ENCODE results near the gene ASB13.
"Not testable (repeated sequence)": the region's sequence is repeated elsewhere in the genome, so short reads cannot be mapped to it uniquely, and the experiment has no call there.

ASB13 gene

GRCh38 chr10:5623081-5623748 lies 43.2 kb downstream of the ASB13 start:
- peak; percentile 47 for DNase-seq (ENCODE audit: low spot score)

GRCh38 chr10:5622186-5622960 lies 44.0 kb downstream of the ASB13 start:
- no peak for DNase-seq (ENCODE audit: low spot score)

GRCh38 chr10:5621371-5621770 lies 45.0 kb downstream of the ASB13 start:
- DNase-seq (ENCODE audit: low spot score), result not testable (repeated sequence)

- no peak for DNase-seq (ENCODE audit: low spot score)
Measured at GRCh38 chr10:5620966-5621365, 45.4 kb downstream of the ASB13 start.

GRCh38 chr10:5620223-5620721 lies 46.1 kb downstream of the ASB13 start:
- no peak for DNase-seq (ENCODE audit: low spot score)

- no peak for DNase-seq (ENCODE audit: low spot score)
Measured at GRCh38 chr10:5619362-5620211, 46.8 kb downstream of the ASB13 start.

GRCh38 chr10:5618829-5619228 lies 47.6 kb downstream of the ASB13 start:
- DNase-seq (ENCODE audit: low spot score), result no peak

- DNase-seq (ENCODE audit: low spot score), result no peak
Measured at GRCh38 chr10:5618042-5618441, 48.4 kb downstream of the ASB13 start.

GRCh38 chr10:5617521-5617920 lies 48.9 kb downstream of the ASB13 start:
- no peak for DNase-seq (ENCODE audit: low spot score)

GRCh38 chr10:5616836-5617235 lies 49.6 kb downstream of the ASB13 start:
- DNase-seq (ENCODE audit: low spot score), result no peak

GRCh38 chr10:5616046-5616445 lies 50.3 kb downstream of the ASB13 start:
- DNase-seq (ENCODE audit: low spot score), result no peak

GRCh38 chr10:5615316-5615715 lies 51.1 kb downstream of the ASB13 start:
- DNase-seq (ENCODE audit: low spot score), result no peak

GRCh38 chr10:5614155-5614721 lies 52.2 kb downstream of the ASB13 start:
- DNase-seq (ENCODE audit: low spot score), result no peak

- no peak for DNase-seq (ENCODE audit: low spot score)
Measured at GRCh38 chr10:5613481-5614154, 52.8 kb downstream of the ASB13 start.

GRCh38 chr10:5611899-5612680 lies 54.3 kb downstream of the ASB13 start:
- no peak for DNase-seq (ENCODE audit: low spot score)

- no peak for DNase-seq (ENCODE audit: low spot score)
Measured at GRCh38 chr10:5609952-5610616, 56.3 kb downstream of the ASB13 start.

- no peak for DNase-seq (ENCODE audit: low spot score)
Measured at GRCh38 chr10:5608608-5609220, 57.7 kb downstream of the ASB13 start.

GRCh38 chr10:5607594-5607993 lies 58.8 kb downstream of the ASB13 start:
- no peak for DNase-seq (ENCODE audit: low spot score)

GRCh38 chr10:5606864-5607263 lies 59.5 kb downstream of the ASB13 start:
- DNase-seq (ENCODE audit: low spot score), result no peak

GRCh38 chr10:5606321-5606720 lies 60.1 kb downstream of the ASB13 start:
- DNase-seq (ENCODE audit: low spot score), result no peak

All from COLO829 (cell line).